ENCODE data around the gene NFKB1.
A peak's percentile ranks its signal among the peaks of the same experiment; 100 is the strongest.

GRCh38 chr4:102625232-102625930, 124.2 kb downstream of the NFKB1 start:
- TF ChIP-seq CTCF (IDR thresholded peaks at IDR 0.05) (peak in 3 of 4 experiments; percentile 22 to 38 (median 22)), POLR2A (IDR thresholded peaks at IDR 0.05) (no peak)

All from uterus (tissue), 2 donors.